ENCODE measurements around the gene EIPR1. TPM values are rescaled to one million over a fixed set of nuclear protein-coding genes. Genes with fewer than 3 reads are reported as not detected.

EIPR1 gene
- total and polyA plus RNA-seq, 2 of the 4 experiments (the other 2 are of a cell fraction) = 46.5 to 67.4 TPM

DNA sequence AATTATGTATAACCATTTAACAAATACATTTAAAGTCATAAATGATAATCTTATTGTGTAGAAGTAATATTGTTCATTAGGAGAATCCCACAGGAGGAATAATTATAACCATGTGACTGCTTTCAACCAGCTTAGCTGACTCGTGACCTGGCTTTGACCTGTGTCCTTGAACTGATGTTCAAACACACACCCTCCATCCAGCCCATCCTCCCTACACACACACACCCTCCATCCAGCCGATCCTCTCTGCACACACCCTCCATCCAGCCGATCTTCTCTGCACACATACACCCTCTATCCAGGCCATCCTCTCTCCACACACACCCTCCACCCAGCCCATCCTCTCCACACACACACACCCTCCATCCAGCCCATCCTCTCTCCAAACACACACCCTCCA lies 83.5 kb downstream of the EIPR1 start:
- POLR2A ChIA-PET (ENCODE audit: unreplicated experiment) = no interaction called here
- Histone ChIP-seq H3K4me2 (ENCODE audit: low read depth, low read length) (no peak overlapping the region), H2AFZ (replicated peaks; ENCODE audit: low read length, poor library complexity) (no peak overlapping the region), H4K20me1 (ENCODE audit: insufficient read depth, low read length) (no peaks in the 10 kb centered on the region), H3K4me3 (ENCODE audit: insufficient read depth, low read depth, low read length) (no peak overlapping the region), H2AK9ac (replicated peaks; ENCODE audit: low read depth, low read length, poor library complexity) (no peak overlapping the region), H3K9me1 (ENCODE audit: insufficient read depth, low read length) (no peaks in the 10 kb centered on the region; the same call in 1 of the 2 replicates), H3K9ac (ENCODE audit: low read depth, low read length) (no peak overlapping the region), H2BK5ac (ENCODE audit: low read depth, low read length, poor library complexity, severe bottlenecking) (no peak overlapping the region), H2BK20ac (ENCODE audit: low read depth, low read length) (no peak overlapping the region), H3K14ac (replicated peaks; ENCODE audit: low read depth, low read length) (no peak overlapping the region), H3K79me1 (ENCODE audit: low read depth in 1 of 2, low read length in 2 of 2) (peaks cover 6 to 10% of the 10 kb centered on the region in 2 experiments; a peak in 2 of 4 replicates), H3K27me3 (ENCODE audit: control insufficient read depth, insufficient read depth, low read length) (no peaks in the 10 kb centered on the region), H2BK15ac (ENCODE audit: low read depth, low read length) (no peak overlapping the region), H3K18ac (ENCODE audit: low read depth, low read length) (no peak overlapping the region), H2BK120ac (ENCODE audit: low read depth, low read length) (no peak overlapping the region), H3K23ac (ENCODE audit: low read depth, low read length) (no peak overlapping the region), H4K8ac (ENCODE audit: low read depth in 2 of 2, low read length in 2 of 2) (no peak overlapping the region), H3K36me3 (ENCODE audit: control insufficient read depth, insufficient read depth, low read length) (no peaks in the 10 kb centered on the region), H3K56ac (ENCODE audit: extremely low read depth, insufficient read depth, low read length) (no peak overlapping the region), H4K5ac (ENCODE audit: low read depth, low read length) (no peak overlapping the region), H4K91ac (ENCODE audit: insufficient read depth, low read depth, low read length) (no peak overlapping the region), H2AK5ac (ENCODE audit: low read depth, low read length) (no peak overlapping the region), H3K9me3 (ENCODE audit: control insufficient read depth, insufficient read depth, low read length) (no peaks in the 10 kb centered on the region), H3K4ac (ENCODE audit: low read depth, low read length) (no peak overlapping the region), H3K27ac (ENCODE audit: insufficient read depth, low read length) (no peak overlapping the region), H3K4me1 (ENCODE audit: control insufficient read depth, insufficient read depth, low read length) (no peaks in the 10 kb centered on the region)
- CTCF ChIA-PET = no interaction called here
- no TSS peak for BruUV-seq (replicated peaks)
- intact Hi-C loops (cut with micrococcal nuclease) (no loop called here), in situ Hi-C loops (cut with MboI; ENCODE audit: low sequenced_read_pairs) (no loop called here), dilution Hi-C loops (cut with HindIII; ENCODE audit: low sequenced_read_pairs, unreplicated experiment) (no loop called here)
- DNase-seq (no peak), ATAC-seq (ENCODE audit: low read depth) (no peak; the same call in 1 of the 2 replicates)
- WGBS, 2 experiments (ENCODE audit: extremely low coverage in 2 of 2, insufficient read length in 1 of 2) = 54% methylated on average over 3 of the region's 3 CpGs; no CpG with 5 or more reads in 1 of the 2 experiments
- TF ChIP-seq BHLHE40 (IDR thresholded peaks at IDR 0.05; ENCODE audit: low read depth, low read length) = no peak
- TF ChIP-seq, protein P1, sequence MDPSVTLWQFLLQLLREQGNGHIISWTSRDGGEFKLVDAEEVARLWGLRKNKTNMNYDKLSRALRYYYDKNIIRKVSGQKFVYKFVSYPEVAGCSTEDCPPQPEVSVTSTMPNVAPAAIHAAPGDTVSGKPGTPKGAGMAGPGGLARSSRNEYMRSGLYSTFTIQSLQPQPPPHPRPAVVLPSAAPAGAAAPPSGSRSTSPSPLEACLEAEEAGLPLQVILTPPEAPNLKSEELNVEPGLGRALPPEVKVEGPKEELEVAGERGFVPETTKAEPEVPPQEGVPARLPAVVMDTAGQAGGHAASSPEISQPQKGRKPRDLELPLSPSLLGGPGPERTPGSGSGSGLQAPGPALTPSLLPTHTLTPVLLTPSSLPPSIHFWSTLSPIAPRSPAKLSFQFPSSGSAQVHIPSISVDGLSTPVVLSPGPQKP (IDR thresholded peaks at IDR 0.05; ENCODE audit: borderline replicate concordance, low read depth, low read length) = no peak
- no peak for TF ChIP-seq MAFK (IDR thresholded peaks at IDR 0.05; ENCODE audit: low read depth, low read length)
- no peak for TF ChIP-seq USF2 (IDR thresholded peaks at IDR 0.05; ENCODE audit: low read depth, low read length)
- TF ChIP-seq FOS (IDR thresholded peaks at IDR 0.05; ENCODE audit: low read depth, low read length) = no peak
- no peak for TF ChIP-seq CTCF (conservative IDR thresholded peaks at IDR 0.05; ENCODE audit: low read depth, low read length)
- TF ChIP-seq MXI1 (IDR thresholded peaks at IDR 0.05; ENCODE audit: borderline replicate concordance, low read depth, low read length) = no peak
- no peak for TF ChIP-seq SMC3 (IDR thresholded peaks at IDR 0.05; ENCODE audit: low read depth, low read length)
- TF ChIP-seq RFX5 (IDR thresholded peaks at IDR 0.05; ENCODE audit: low read depth, low read length) = no peak
- no peak for TF ChIP-seq POLR2A (IDR thresholded peaks at IDR 0.05; ENCODE audit: low read depth, low read length)
- TF ChIP-seq CHD1 (IDR thresholded peaks at IDR 0.05; ENCODE audit: low read depth, low read length) = no peak
- no peak for TF ChIP-seq MAZ (IDR thresholded peaks at IDR 0.05; ENCODE audit: borderline replicate concordance, low read depth, low read length)
- no peak for TF ChIP-seq NFE2L2 (IDR thresholded peaks at IDR 0.05; ENCODE audit: low read depth, low read length)
- TF ChIP-seq RAD21 (IDR thresholded peaks at IDR 0.05; ENCODE audit: low read length) = no peak
- no peak for TF ChIP-seq RCOR1 (IDR thresholded peaks at IDR 0.05; ENCODE audit: insufficient replicate concordance, low read length)
- no peak for TF ChIP-seq CEBPB (IDR thresholded peaks at IDR 0.05; ENCODE audit: low read depth, low read length)

Data from IMR-90 (cell line).